Measurements from ENCODE around the gene KIF5A. TPM values are rescaled to one million over a fixed set of nuclear protein-coding genes. Genes with fewer than 3 reads are reported as not detected.

The KIF5A gene
- total and polyA plus RNA-seq, 2 of the 13 experiments (the other 11 are each of a cell fraction or from before 2014, with no cell fraction given), result 1.6 to 11.9 TPM

DNA sequence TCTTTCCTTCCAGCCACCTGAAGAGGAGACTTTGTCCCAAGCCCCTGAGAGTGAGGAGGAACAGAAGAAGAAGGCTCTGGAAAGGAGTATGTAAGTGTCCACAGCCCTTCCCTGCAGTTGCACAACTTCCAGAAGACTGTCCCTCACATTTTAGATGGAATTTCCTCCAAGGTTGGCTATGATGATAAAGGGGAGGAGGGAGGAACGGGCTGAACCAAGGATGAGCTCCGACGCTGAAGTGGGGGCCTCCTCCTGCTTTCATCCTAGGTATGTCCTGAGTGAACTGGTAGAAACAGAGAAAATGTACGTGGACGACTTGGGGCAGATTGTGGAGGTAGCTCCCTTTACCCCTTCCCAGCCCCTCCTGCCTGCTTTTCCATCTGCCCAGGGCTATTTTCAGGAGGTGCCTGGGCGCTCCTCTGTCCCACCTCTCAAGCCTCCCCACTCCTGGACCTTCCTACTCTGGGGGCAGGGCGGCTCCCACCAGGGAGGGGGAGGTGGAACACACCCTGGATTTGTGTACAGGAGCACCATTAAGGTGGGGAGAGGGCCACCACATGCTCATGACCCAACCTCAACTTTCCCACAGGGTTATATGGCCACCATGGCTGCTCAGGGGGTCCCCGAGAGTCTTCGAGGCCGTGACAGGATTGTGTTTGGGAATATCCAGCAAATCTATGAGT, 63.7 kb downstream of the KIF5A start:
- Histone ChIP-seq H3K36me3 (replicated peaks in 1 of 2; ENCODE audit: control insufficient read depth in 1 of 2, insufficient read depth in 2 of 2, low read length in 2 of 2) (no peaks in the 10 kb centered on the region), H3K79me2 (ENCODE audit: insufficient read depth, low read length) (no peaks in the 10 kb centered on the region), H3K27me3 (ENCODE audit: control insufficient read depth in 1 of 2, insufficient read depth in 2 of 2, low read length in 2 of 2) (peaks cover 0 to 14% of the 10 kb centered on the region in 2 experiments; a peak in 2 of 5 replicates), H3K4me3 (replicated peaks in 1 of 3; ENCODE audit: insufficient read depth in 1 of 3, low read depth in 2 of 3, low read length in 3 of 3) (no peak overlapping the region), H2AFZ (ENCODE audit: low read length) (no peak overlapping the region), H3K9me3 (ENCODE audit: low read length) (no peaks in the 10 kb centered on the region), H3K4me1 (ENCODE audit: insufficient read depth, low read length) (peaks cover 32% of the 10 kb centered on the region), H3K4me2 (ENCODE audit: low read depth, low read length) (no peak overlapping the region), H3K9ac (ENCODE audit: insufficient read depth, low read depth, low read length) (no peak overlapping the region), H3K27ac (ENCODE audit: extremely low read length, insufficient read depth, low read length) (no peak overlapping the region), H4K20me1 (ENCODE audit: insufficient read depth, low read length) (no peaks in the 10 kb centered on the region)
- ChIA-PET POLR2A (interaction anchor here (1.1 to 1.9 kb wide), 2 partner anchors 23 to 30 kb away, joined by 3 to 9 read pairs; partner anchors contain the start of gene PIP4K2C), CTCF (ENCODE audit: low intra/inter-chr PET ratio, low total read pairs) (no interaction called here)
- in situ Hi-C loops (cut with HindIII; ENCODE audit: extremely low pct_ligation_motif_present, low pct_unique_long_range_greater_than_20kb) (no loop called here), intact Hi-C loops (cut with micrococcal nuclease; ENCODE audit: unreplicated experiment) (no loop called here)
- no peak for ATAC-seq
- WGBS (ENCODE audit: low lambda C conversion rate), result 83% methylated on average over 10 of the region's 10 CpGs
- BruUV-seq (replicated peaks), result no TSS peak
- no peak for FAIRE-seq
- no peak for DNase-seq (ENCODE audit: low spot score)
- TF ChIP-seq ZBTB44 (CRISPR knock-in tag; IDR thresholded peaks at IDR 0.05), result no peak
- no peak for TF ChIP-seq EHMT2 (IDR thresholded peaks at IDR 0.05; ENCODE audit: borderline replicate concordance, low read depth, low read length)
- TF ChIP-seq MED13 (CRISPR knock-in tag; IDR thresholded peaks at IDR 0.05), result no peak
- TF ChIP-seq, protein P1, sequence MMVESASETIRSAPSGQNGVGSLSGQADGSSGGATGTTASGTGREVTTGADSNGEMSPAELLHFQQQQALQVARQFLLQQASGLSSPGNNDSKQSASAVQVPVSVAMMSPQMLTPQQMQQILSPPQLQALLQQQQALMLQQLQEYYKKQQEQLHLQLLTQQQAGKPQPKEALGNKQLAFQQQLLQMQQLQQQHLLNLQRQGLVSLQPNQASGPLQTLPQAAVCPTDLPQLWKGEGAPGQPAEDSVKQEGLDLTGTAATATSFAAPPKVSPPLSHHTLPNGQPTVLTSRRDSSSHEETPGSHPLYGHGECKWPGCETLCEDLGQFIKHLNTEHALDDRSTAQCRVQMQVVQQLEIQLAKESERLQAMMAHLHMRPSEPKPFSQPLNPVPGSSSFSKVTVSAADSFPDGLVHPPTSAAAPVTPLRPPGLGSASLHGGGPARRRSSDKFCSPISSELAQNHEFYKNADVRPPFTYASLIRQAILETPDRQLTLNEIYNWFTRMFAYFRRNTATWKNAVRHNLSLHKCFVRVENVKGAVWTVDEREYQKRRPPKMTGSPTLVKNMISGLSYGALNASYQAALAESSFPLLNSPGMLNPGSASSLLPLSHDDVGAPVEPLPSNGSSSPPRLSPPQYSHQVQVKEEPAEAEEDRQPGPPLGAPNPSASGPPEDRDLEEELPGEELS (CRISPR knock-in tag; IDR thresholded peaks at IDR 0.05), result no peak
- no peak for TF ChIP-seq ZNF382 (CRISPR knock-in tag; IDR thresholded peaks at IDR 0.05; ENCODE audit: borderline replicate concordance)
- no peak for TF ChIP-seq ZNF432 (CRISPR knock-in tag; IDR thresholded peaks at IDR 0.05; ENCODE audit: borderline replicate concordance)
- TF ChIP-seq SCMH1 (CRISPR knock-in tag; IDR thresholded peaks at IDR 0.05; ENCODE audit: borderline replicate concordance), result no peak
- no peak for TF ChIP-seq ZNF761 (CRISPR knock-in tag; conservative IDR thresholded peaks at IDR 0.05)
- TF ChIP-seq, protein P2, sequence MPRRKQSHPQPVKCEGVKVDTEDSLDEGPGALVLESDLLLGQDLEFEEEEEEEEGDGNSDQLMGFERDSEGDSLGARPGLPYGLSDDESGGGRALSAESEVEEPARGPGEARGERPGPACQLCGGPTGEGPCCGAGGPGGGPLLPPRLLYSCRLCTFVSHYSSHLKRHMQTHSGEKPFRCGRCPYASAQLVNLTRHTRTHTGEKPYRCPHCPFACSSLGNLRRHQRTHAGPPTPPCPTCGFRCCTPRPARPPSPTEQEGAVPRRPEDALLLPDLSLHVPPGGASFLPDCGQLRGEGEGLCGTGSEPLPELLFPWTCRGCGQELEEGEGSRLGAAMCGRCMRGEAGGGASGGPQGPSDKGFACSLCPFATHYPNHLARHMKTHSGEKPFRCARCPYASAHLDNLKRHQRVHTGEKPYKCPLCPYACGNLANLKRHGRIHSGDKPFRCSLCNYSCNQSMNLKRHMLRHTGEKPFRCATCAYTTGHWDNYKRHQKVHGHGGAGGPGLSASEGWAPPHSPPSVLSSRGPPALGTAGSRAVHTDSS (CRISPR knock-in tag; conservative IDR thresholded peaks at IDR 0.05), result no peak
- no peak for TF ChIP-seq ZNF670 (CRISPR knock-in tag; IDR thresholded peaks at IDR 0.05; ENCODE audit: borderline replicate concordance)
- no peak for TF ChIP-seq ZNF549 (CRISPR knock-in tag; IDR thresholded peaks at IDR 0.05)
- no peak for TF ChIP-seq ZNF367 (CRISPR knock-in tag; IDR thresholded peaks at IDR 0.05; ENCODE audit: borderline replicate concordance)
- TF ChIP-seq ZFY (CRISPR knock-in tag; IDR thresholded peaks at IDR 0.05), result no peak
- no peak for TF ChIP-seq ELF3 (CRISPR knock-in tag; IDR thresholded peaks at IDR 0.05)
- no peak for TF ChIP-seq BRD4 (CRISPR knock-in tag; IDR thresholded peaks at IDR 0.05)
